Measurements from ENCODE around the gene ASB1. TPM values are rescaled to one million over a fixed set of nuclear protein-coding genes. Genes with fewer than 3 reads are reported as not detected.

Gene ASB1
- total and polyA plus RNA-seq, 2 donors (not counting 1 experiment from before 2014, with no cell fraction given): 31.9 to 50.7 TPM

DNA sequence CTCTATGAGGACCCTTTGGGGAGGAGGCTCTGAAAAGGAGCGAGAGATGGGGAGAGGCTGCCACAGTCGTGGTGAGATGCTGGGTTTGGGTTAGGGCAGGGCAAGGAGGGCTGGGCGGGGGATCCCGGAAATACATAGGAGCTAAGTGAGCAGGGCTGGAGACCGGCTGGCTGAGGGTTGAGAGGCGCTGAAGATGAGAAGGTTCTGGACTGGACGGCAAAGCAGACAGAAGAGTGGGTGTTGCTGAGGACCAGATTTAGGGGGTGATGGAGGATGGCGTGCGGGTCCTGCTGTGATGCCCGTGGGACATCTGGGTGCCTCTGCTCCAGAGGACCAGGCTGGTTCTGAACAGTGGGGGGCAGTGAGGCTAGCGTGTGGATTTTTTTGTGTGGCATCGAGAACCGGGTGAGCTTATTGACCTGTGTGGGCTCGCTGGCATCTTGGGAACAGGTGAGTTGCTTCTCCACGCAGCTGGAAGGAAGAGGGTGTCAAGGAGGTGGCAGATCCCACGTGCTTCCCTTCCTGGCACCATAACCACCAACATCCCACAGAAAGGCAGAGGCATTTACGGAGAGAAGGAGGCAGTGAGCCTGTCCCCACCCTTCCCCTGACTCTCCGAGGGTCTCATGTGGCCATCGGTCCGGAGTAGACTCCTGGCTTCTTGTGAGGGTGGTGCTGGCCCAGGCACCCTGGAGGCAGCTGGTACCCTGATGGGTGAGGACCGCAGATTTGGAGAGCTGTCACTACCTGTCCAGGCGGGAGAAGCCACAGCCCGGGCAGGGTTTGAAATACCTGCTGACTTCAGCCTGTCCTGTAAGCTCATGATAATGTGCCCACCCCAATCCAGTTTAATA is 70.3 kb downstream of the ASB1 start:
- H4K20me1 ChIP-seq (ENCODE audit: control insufficient read depth, insufficient read depth, low read length, poor library complexity, severe bottlenecking): no peaks in the 10 kb centered on the region
- no peak for ATAC-seq (ENCODE audit: low read depth)
- H3K4me3 Mint-ChIP-seq: no peak overlapping the region

GRCh38 chr2:238497610-238498005 is 70.9 kb downstream of the ASB1 start:
- H3K4me1 ChIP-seq (ENCODE audit: control insufficient read depth in 2 of 2, insufficient read depth in 2 of 2, low read length in 2 of 2): peaks cover 11 to 14% of the 10 kb centered on the region in 2 donors
- Mint-ChIP-seq H3K27me3 (peaks cover 9% of the 10 kb centered on the region), H3K9me3 (ENCODE audit: insufficient read depth) (no peaks in the 10 kb centered on the region), H3K27ac (no peak overlapping the region), H3K4me3 (no peak overlapping the region), H3K4me1 (peaks cover 16% of the 10 kb centered on the region)
- H4K20me1 ChIP-seq (ENCODE audit: control insufficient read depth, insufficient read depth, low read length, poor library complexity, severe bottlenecking): no peaks in the 10 kb centered on the region
- H3K79me2 ChIP-seq (ENCODE audit: control insufficient read depth, insufficient read depth, low read length): no peaks in the 10 kb centered on the region
- POLR2A ChIA-PET: no interaction called here
- no peak overlapping the region for H2AFZ ChIP-seq (ENCODE audit: insufficient read depth, low read depth, low read length, poor library complexity, severe bottlenecking)
- H3K4me3 ChIP-seq (ENCODE audit: control extremely low read depth in 1 of 5, extremely low read depth in 1 of 5, insufficient read depth in 1 of 5, low read depth in 2 of 5, low read length in 4 of 5): no peak overlapping the region
- H3K27ac ChIP-seq (ENCODE audit: low read length in 2 of 2): no peak overlapping the region
- no peaks in the 10 kb centered on the region for H3K36me3 ChIP-seq (replicated peaks in 1 of 2; ENCODE audit: control extremely low read depth in 1 of 2, control insufficient read depth in 1 of 2, extremely low read depth in 1 of 2, insufficient read depth in 2 of 2, low read length in 1 of 2)
- no peak overlapping the region for H3K4me2 ChIP-seq (replicated peaks; ENCODE audit: low read depth, low read length, poor library complexity, severe bottlenecking)
- peaks cover 0 to 3% (median 0%) of the 10 kb centered on the region in 3 donors for H3K9me3 ChIP-seq (ENCODE audit: control extremely low read depth in 1 of 3, control insufficient read depth in 2 of 3, insufficient read depth in 1 of 3, low read length in 2 of 3)
- CTCF ChIA-PET: no interaction called here
- no peaks in the 10 kb centered on the region for H3K27me3 ChIP-seq (replicated peaks in 1 of 4; ENCODE audit: control extremely low read depth in 1 of 4, control insufficient read depth in 3 of 4, insufficient read depth in 4 of 4, low read length in 3 of 4)
- DNase-seq: no peak
- intact Hi-C loops (cut with micrococcal nuclease): no loop called here
- TF ChIP-seq, protein P1, sequence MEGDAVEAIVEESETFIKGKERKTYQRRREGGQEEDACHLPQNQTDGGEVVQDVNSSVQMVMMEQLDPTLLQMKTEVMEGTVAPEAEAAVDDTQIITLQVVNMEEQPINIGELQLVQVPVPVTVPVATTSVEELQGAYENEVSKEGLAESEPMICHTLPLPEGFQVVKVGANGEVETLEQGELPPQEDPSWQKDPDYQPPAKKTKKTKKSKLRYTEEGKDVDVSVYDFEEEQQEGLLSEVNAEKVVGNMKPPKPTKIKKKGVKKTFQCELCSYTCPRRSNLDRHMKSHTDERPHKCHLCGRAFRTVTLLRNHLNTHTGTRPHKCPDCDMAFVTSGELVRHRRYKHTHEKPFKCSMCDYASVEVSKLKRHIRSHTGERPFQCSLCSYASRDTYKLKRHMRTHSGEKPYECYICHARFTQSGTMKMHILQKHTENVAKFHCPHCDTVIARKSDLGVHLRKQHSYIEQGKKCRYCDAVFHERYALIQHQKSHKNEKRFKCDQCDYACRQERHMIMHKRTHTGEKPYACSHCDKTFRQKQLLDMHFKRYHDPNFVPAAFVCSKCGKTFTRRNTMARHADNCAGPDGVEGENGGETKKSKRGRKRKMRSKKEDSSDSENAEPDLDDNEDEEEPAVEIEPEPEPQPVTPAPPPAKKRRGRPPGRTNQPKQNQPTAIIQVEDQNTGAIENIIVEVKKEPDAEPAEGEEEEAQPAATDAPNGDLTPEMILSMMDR (IDR thresholded peaks at IDR 0.05): no peak
- no peak for TF ChIP-seq EZH2 (IDR thresholded peaks at IDR 0.05; ENCODE audit: borderline replicate concordance, insufficient read depth, low read depth, low read length, poor library complexity, severe bottlenecking)
- 94% methylated on average over 7 of the region's 7 CpGs for WGBS (ENCODE audit: insufficient coverage)
- ATAC-seq (ENCODE audit: low read depth): no peak
- H3K9ac ChIP-seq (ENCODE audit: low read length): no peak overlapping the region

More for the DNA sequence above, 70.3 kb downstream of the ASB1 start:
- Histone ChIP-seq H3K9ac (ENCODE audit: low read length) (no peak overlapping the region), H3K79me2 (ENCODE audit: control insufficient read depth, insufficient read depth, low read length) (no peaks in the 10 kb centered on the region), H3K9me3 (ENCODE audit: control extremely low read depth in 1 of 3, control insufficient read depth in 2 of 3, insufficient read depth in 1 of 3, low read length in 2 of 3) (peaks cover 0 to under 1% (median 0%) of the 10 kb centered on the region in 3 donors), H2AFZ (ENCODE audit: insufficient read depth, low read depth, low read length, poor library complexity, severe bottlenecking) (no peak overlapping the region), H3K4me2 (replicated peaks; ENCODE audit: low read depth, low read length, poor library complexity, severe bottlenecking) (no peak overlapping the region), H3K36me3 (replicated peaks in 1 of 2; ENCODE audit: control extremely low read depth in 1 of 2, control insufficient read depth in 1 of 2, extremely low read depth in 1 of 2, insufficient read depth in 2 of 2, low read length in 1 of 2) (no peaks in the 10 kb centered on the region), H3K4me3 (ENCODE audit: control extremely low read depth in 1 of 5, extremely low read depth in 1 of 5, insufficient read depth in 1 of 5, low read depth in 2 of 5, low read length in 4 of 5) (no peak overlapping the region), H3K27ac (ENCODE audit: low read length in 2 of 2) (no peak overlapping the region), H3K27me3 (replicated peaks in 1 of 4; ENCODE audit: control extremely low read depth in 1 of 4, control insufficient read depth in 3 of 4, insufficient read depth in 4 of 4, low read length in 3 of 4) (no peaks in the 10 kb centered on the region), H3K4me1 (ENCODE audit: control insufficient read depth in 2 of 2, insufficient read depth in 2 of 2, low read length in 2 of 2) (peaks cover 11 to 14% of the 10 kb centered on the region in 2 donors)
- peaks cover 16% of the 10 kb centered on the region for H3K4me1 Mint-ChIP-seq
- no peak for DNase-seq
- TF ChIP-seq, protein P1 (IDR thresholded peaks at IDR 0.05): no peak
- TF ChIP-seq EZH2 (IDR thresholded peaks at IDR 0.05; ENCODE audit: borderline replicate concordance, insufficient read depth, low read depth, low read length, poor library complexity, severe bottlenecking): no peak
- POLR2A ChIA-PET: no interaction called here
- peaks cover 9% of the 10 kb centered on the region for H3K27me3 Mint-ChIP-seq
- H3K9me3 Mint-ChIP-seq (ENCODE audit: insufficient read depth): no peaks in the 10 kb centered on the region
- WGBS (ENCODE audit: insufficient coverage): 92% methylated on average over 20 of the region's 23 CpGs
- H3K27ac Mint-ChIP-seq: no peak overlapping the region
- CTCF ChIA-PET: no interaction called here
- intact Hi-C loops (cut with micrococcal nuclease): no loop called here

Measured in B cell (primary cell).